HG03045 (cell line): Measurements from ENCODE around the gene DPEP3.

ENCODE experiments used
- ATAC-seq: cut with Tn5 transposase; IDR thresholded peaks from one replicate; pipeline ENCODE4 v1.9.1; 2021; ENCODE audit warnings: mild to moderate bottlenecking, moderate library complexity; ENCODE audit not compliant: unreplicated experiment

The DPEP3 gene

GRCh38 chr16:67967183-67967957, 12.9 kb downstream of the DPEP3 start:
- no peak for ATAC-seq

- no peak for ATAC-seq
Observed at GRCh38 chr16:67966549-67967182, 13.6 kb downstream of the DPEP3 start.

- ATAC-seq = no peak
Observed at GRCh38 chr16:67965668-67966548, 14.4 kb downstream of the DPEP3 start.

GRCh38 chr16:67964477-67965131, 15.7 kb downstream of the DPEP3 start:
- no peak for ATAC-seq

DNA sequence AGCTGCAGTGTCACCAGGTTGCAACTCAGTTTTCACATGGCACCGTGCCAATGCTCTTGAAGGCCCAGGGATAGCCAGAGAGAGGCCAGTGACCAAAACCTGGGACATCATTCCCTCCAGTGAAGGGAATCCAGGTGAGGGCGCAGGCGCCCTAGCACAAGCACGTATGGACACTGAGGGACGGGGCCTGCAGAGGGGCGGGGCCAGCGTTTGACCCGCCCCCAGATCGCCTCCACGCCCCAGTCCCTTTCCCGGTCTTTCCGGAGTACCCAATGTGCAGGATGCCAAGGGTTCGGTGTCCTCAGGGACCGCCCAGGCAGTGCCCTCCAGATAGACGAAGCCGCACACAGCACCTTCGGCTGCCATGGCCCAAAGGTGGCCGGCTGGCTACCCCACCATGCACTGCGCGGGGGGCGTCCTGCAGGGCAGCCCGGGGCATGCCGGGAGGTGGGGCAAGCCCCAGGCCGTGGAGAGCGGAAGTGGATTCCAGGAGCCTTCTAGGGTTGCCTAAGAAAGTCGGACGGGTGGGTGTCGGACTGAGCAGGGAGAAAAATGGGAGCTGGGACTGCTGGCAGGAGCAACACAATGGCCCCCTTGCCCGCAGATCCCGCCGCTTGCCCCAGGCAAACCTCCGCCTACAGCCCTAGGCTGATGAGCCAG, 16.5 kb downstream of the DPEP3 start:
- no peak for ATAC-seq

DNA sequence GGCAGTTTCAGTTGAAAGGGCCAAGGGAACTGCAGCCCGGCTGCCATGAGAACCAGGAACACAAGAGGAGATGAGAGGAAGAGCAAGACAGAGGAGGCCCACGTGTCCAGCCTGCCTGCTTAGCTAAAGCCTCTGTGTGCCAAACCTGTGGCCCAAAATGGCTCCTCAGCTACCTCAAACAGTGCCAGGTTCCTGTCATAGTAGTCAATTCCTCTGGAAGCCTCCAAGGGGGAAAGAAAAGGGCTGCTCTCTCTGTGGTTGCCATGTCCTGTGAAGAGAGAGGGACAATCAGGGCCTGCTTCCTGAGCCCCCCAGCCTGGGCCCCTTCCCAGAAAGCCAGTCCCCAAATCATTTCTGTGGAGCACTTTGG, 17.0 kb downstream of the DPEP3 start:
- no peak for ATAC-seq

- no peak for ATAC-seq
Observed at GRCh38 chr16:67962135-67962534, 18.2 kb downstream of the DPEP3 start.

- no peak for ATAC-seq
Observed at GRCh38 chr16:67961551-67961957, 18.7 kb downstream of the DPEP3 start.

- no peak for ATAC-seq
Observed at GRCh38 chr16:67959536-67960329, 20.6 kb downstream of the DPEP3 start.

DNA sequence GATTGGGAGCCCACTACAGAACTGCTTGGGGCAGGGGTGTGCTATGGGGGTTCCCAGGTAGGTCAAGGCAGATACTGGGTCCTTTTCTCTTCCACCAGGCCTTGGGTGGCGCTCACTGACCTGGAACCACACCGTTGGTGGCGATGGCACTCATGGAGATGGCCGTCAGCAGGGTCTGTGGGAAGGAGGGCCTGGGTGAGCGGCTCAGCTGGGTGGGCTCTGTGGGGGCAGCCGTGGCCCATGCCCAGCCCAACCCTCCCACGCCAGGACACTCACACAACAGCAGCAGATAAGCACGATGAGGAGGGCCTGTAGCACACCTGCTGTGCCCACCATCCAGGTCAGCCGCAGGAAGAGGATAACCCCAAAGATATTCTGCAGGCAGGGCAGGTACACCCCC, 22.7 kb downstream of the DPEP3 start:
- no peak for ATAC-seq

DNA sequence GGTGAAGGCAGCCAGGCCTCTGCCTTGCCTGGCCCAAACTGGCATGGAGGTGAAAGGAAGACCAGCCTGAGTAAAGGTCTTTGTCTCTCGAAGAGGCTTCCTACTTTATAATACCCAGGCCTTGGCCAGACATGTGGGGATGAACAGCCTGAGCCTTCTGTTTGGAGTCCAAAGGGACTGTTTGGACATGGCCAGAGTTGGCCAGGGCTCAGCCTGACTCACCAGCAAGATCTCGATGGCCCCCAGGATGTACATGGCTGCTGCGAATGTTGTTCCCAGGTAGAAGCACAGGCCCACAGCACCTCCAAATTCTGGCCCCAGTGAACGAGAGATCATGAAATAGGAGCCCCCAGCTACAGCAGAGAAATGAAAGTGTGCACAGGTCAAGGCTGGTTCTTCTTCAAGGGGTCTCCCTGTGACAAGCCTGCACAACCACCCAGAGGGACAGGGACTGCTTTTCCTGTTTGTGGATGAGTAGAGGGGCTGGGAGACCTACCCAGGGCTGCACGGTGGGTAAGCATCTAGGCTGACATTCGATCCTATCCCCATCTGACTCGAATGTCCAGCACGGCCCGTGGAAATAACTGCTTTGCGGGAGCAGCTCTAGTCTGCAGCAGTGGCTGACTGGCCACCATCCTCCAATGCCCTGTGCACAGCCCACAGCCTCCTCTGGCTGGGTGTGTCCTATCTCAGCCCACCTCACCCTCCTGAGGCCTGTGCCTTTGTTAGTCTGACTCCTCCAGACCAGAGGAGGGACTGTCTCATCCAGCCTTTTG, 25.7 kb downstream of the DPEP3 start:
- no peak for ATAC-seq

DNA sequence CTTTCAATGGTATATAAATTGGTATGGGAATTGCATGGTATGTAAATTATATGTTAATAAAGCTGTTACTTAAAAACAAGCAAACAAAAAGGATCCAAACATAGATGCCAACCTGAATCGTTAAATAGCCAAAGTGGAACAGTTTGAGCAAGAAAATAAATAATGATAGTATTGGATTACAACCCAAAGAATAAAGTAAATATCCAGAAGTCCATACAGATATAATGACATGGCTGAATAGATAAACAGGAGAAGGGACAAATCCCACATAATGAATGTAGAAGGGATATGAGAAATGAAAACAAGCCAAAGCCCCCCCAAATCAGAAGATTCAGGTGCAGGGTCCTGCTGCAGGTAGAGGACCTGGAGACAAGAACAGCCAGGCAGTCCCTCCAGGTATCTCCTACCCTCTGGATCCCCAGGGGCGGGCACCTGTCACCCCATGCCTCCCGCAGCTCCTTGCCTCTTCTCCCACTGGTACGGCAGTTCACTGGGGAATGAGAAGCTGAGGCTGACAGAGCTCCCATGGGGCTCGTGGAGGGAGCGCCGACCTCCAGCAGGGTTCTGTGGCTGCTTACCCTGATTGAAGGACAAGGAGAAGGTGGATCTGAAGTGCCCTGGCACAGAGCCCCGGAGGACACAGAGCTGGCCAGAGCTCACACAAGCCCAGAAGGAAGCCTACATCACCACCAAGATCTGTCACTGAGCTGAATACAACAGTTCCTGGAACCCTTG, 26.5 kb downstream of the DPEP3 start:
- ATAC-seq = no peak

GRCh38 chr16:67951485-67951884, 28.8 kb downstream of the DPEP3 start:
- no peak for ATAC-seq

- no peak for ATAC-seq
Observed at GRCh38 chr16:67950335-67950843, 29.9 kb downstream of the DPEP3 start.

- ATAC-seq = no peak
Observed at GRCh38 chr16:67949645-67950044, 30.7 kb downstream of the DPEP3 start.

DNA sequence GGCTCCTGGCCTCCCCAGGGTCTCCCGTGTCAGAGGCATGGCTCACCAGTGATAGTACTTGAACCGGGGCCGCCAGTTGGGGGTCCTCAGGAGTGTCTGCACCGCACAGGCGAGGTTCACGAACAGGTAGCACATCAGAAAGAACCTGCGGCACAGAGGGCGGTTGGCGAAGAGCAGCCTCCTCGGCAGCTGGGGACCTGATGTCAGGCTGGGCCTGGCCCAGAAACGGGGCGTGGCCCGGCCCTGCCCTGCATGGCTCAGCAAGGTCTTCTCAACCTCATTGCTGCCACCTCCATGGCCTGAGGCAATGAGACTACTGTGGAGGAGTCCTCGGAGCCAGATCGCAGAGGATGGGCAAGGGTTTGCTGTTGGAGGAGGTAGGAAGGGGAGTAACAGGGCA, 32.3 kb downstream of the DPEP3 start:
- no peak for ATAC-seq

DNA sequence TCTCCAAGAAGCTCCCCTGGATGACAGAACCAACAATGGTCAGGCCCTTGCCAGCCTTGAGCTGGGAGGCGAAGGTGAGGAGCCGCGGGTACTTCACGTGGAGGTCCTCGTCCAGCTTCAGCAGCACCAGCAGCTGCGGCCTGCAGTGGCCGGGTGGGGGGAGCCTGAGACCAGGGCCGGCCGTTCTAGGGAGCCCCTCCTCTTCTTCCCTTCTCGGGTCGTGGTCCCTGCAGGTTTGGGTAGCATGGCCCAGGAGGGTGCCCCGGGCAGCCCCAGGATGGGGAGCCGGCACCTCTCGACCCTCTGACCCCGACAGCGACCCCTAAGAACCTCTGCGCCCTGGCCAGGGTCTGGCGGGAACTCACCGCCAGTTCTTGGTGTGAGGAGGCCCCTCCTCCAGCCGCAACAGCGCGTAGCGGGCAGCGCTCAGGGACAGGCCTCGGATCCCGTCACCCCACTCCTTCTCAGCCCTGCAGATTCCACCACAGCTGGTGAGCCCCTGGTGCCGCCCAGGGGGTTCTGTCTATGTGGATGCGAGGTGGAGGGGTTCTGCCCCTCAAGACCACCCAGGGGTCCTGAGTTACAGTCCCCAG, 33.2 kb downstream of the DPEP3 start:
- no peak for ATAC-seq

- ATAC-seq = no peak
Observed at GRCh38 chr16:67946128-67946569, 34.1 kb downstream of the DPEP3 start.
